Endothelial cell of umbilical vein (primary cell): ENCODE data around the gene ANKDD1A. TPM values are rescaled to one million over a fixed set of nuclear protein-coding genes. Genes with fewer than 3 reads are reported as not detected.

Source experiments
- BruUV-seq: library from RNA; stranded (reverse); fragments of 400-500 nt; replicated peaks from 2 replicates; lab custom pipeline; 2021; lab: Mats Ljungman, UMichigan
- CTCF ChIA-PET: fragments of 300-600, 350-600 bp; sonication (Branson Sonifier 250); formaldehyde crosslinking; loops from one replicate; lab custom pipeline; 2021; ENCODE audit warnings: antibody characterized with exemption, inconsistent platforms; lab: Charles Lee
- POLR2A ChIA-PET: fragments of 300-600, 350-600 bp; sonication (Branson Sonifier 250); formaldehyde crosslinking; loops from one replicate; lab custom pipeline; 2021; ENCODE audit warnings: antibody characterized with exemption, inconsistent platforms; lab: Charles Lee
- DNase-seq: peaks from one replicate; pipeline ENCODE4 v3.0.0-alpha.2; 2011; ENCODE audit warnings: low read depth, low spot score
- FAIRE-seq: peaks from 2 replicates; lab custom pipeline; 2011; peaks lifted over from hg19 to GRCh38; lab: Jason Lieb, UNC
- H2AFZ ChIP-seq: 2 replicates; pipeline ENCODE4 v1.6.0; 2012; ENCODE audit warnings: low read depth, low read length, control low read depth, inconsistent platforms
- H3K27ac ChIP-seq: 2 replicates; pipeline ENCODE4 v1.5.1; 2011; ENCODE audit warnings: low read depth, mild to moderate bottlenecking, control low read depth, low read length, moderate library complexity; ENCODE audit not compliant: insufficient read depth
- H3K27me3 ChIP-seq, 2 experiments: 2 replicates each; pipeline versions ENCODE4 v1.6.0 to v1.6.1; 2011; ENCODE audit warnings: low read length in 2 of 2, mixed read lengths in 1 of 2; ENCODE audit not compliant: control insufficient read depth in 2 of 2, insufficient read depth in 2 of 2
- H3K36me3 ChIP-seq, 2 experiments: 2 replicates in 1 of 2; 3 replicates in 1 of 2; pipeline ENCODE4 v1.5.1; 2011; ENCODE audit warnings: low read length in 2 of 2, mild to moderate bottlenecking in 1 of 2, moderate library complexity in 1 of 2; ENCODE audit not compliant: control insufficient read depth in 2 of 2, insufficient read depth in 2 of 2; ENCODE audit errors: extremely low read depth in 1 of 2
- H3K4me1 ChIP-seq: 3 replicates; pipeline ENCODE4 v1.5.1; 2011; ENCODE audit warnings: mild to moderate bottlenecking, low read length; ENCODE audit not compliant: control insufficient read depth, insufficient read depth; ENCODE audit errors: extremely low read depth
- H3K4me2 ChIP-seq: 2 replicates; pipeline ENCODE4 v1.6.1; 2011; ENCODE audit warnings: low read length, control low read depth, mixed read lengths; ENCODE audit not compliant: insufficient read depth
- H3K4me3 ChIP-seq, 3 experiments: fragments of 200-600 bp in 1 of 3; sonication (generic), shearing (Covaris generic) in 1 of 3; replicated peaks in 1 of 3; 2 replicates each; pipeline ENCODE4 v1.5.1; 2011 to 2016; ENCODE audit warnings: control low read depth in 3 of 3, low read length in 3 of 3, mild to moderate bottlenecking in 2 of 3, inconsistent platforms in 1 of 3, low read depth in 1 of 3, moderate library complexity in 1 of 3; ENCODE audit not compliant: insufficient read depth in 1 of 3
- H3K79me2 ChIP-seq: 2 replicates; pipeline ENCODE4 v1.6.0; 2012; ENCODE audit warnings: low read length, inconsistent platforms; ENCODE audit not compliant: control insufficient read depth, insufficient read depth
- H3K9ac ChIP-seq: replicated peaks from 2 replicates; pipeline ENCODE3; 2011; ENCODE audit warnings: low read length, control low read depth; ENCODE audit not compliant: insufficient read depth; ENCODE audit errors: extremely low read depth
- H3K9me1 ChIP-seq: replicated peaks from 3 replicates; pipeline ENCODE4 v1.6.0; 2011; ENCODE audit warnings: mild to moderate bottlenecking, low read length; ENCODE audit not compliant: control insufficient read depth, insufficient read depth; ENCODE audit errors: extremely low read depth
- H3K9me3 ChIP-seq: replicated peaks from 2 replicates; pipeline ENCODE4 v1.5.1; 2012; ENCODE audit warnings: low read length, inconsistent platforms; ENCODE audit not compliant: control insufficient read depth, insufficient read depth
- H4K20me1 ChIP-seq: replicated peaks from 2 replicates; pipeline ENCODE3; 2011; ENCODE audit warnings: mild to moderate bottlenecking, low read length; ENCODE audit not compliant: control insufficient read depth, insufficient read depth; ENCODE audit errors: extremely low read depth
- CTCF ChIP-seq, 2 donors: IDR thresholded peaks; 1 replicate in 1 of 2; 2 replicates in 1 of 2; pipeline ENCODE4 v1.5.1; 2011; ENCODE audit warnings: low read length in 2 of 2, mild to moderate bottlenecking in 2 of 2, moderate library complexity in 2 of 2, control low read depth in 1 of 2, inconsistent platforms in 1 of 2, low read depth in 1 of 2; ENCODE audit not compliant: insufficient read depth in 1 of 2; ENCODE audit errors: extremely low read depth in 1 of 2
- EZH2 ChIP-seq: IDR thresholded peaks from 2 replicates; pipeline ENCODE4 v1.6.1; 2012; ENCODE audit warnings: borderline replicate concordance, low read depth, mild to moderate bottlenecking, moderate library complexity, low read length, inconsistent platforms; ENCODE audit not compliant: severe bottlenecking
- FOS ChIP-seq: IDR thresholded peaks from 2 replicates; pipeline ENCODE4 v1.6.1; 2011; ENCODE audit warnings: mild to moderate bottlenecking, low read length, moderate library complexity, borderline replicate concordance; ENCODE audit not compliant: insufficient read depth
- GATA2 ChIP-seq: IDR thresholded peaks from 2 replicates; pipeline ENCODE4 v1.7.0; 2011; ENCODE audit warnings: low read depth, mild to moderate bottlenecking, moderate library complexity, mixed read lengths, low read length; ENCODE audit not compliant: insufficient read length, insufficient read depth
- JUN ChIP-seq: IDR thresholded peaks from 2 replicates; pipeline ENCODE4 v1.6.1; 2011; ENCODE audit warnings: borderline replicate concordance, low read depth; ENCODE audit not compliant: insufficient read length, insufficient read depth
- MAX ChIP-seq: IDR thresholded peaks from 2 replicates; pipeline ENCODE4 v1.6.1; 2011; ENCODE audit not compliant: insufficient read depth, insufficient read length
- MYC ChIP-seq: IDR thresholded peaks from one replicate; pipeline ENCODE4 v1.6.1; 2011; ENCODE audit warnings: mild to moderate bottlenecking, low read depth, low read length
- POLR2A ChIP-seq: IDR thresholded peaks from 2 replicates; pipeline ENCODE4 v1.6.1; 2012; ENCODE audit warnings: low read depth, mild to moderate bottlenecking, control low read depth, low read length
- POLR2AphosphoS5 ChIP-seq: IDR thresholded peaks from 2 replicates; pipeline ENCODE4 v1.6.1; 2012; ENCODE audit warnings: low read depth, mild to moderate bottlenecking, control low read depth, low read length, moderate library complexity; ENCODE audit not compliant: insufficient read depth
- dilution Hi-C: fragments of 300-500 bp; cut with MboI; formaldehyde crosslinking; loops from one replicate; pipeline ENCODE4 v1.15.0; 2019; ENCODE audit warnings: low sequenced_read_pairs; ENCODE audit not compliant: extremely low pct_ligation_motif_present
- intact Hi-C: fragments of 100-400 bp; cut with micrococcal nuclease; formaldehyde crosslinking; loops from one replicate; pipeline ENCODE4 v1.10.0; 2022
- polyA plus RNA-seq, 4 experiments: library from polyadenylated mRNA; depleted of rRNA in 3 of 4; stranded (reverse) in 3 of 4; unstranded in 1 of 4; fragments of >200 nt; gene quantifications; 2 replicates each; pipeline versions ENCODE4 v1.2.1 to v1.2.3, GENCODE V29; 2011 to 2012; ENCODE audit warnings: missing spikeins in 1 of 4
- total RNA-seq: library from RNA; stranded (reverse); gene quantifications from 2 replicates; pipeline ENCODE4 v1.2.3, GENCODE V29; 2021

ANKDD1A gene
- total and polyA plus RNA-seq, 2 donors (not counting 3 experiments of a cell fraction or from before 2014, with no cell fraction given) = 2.0 to 2.4 TPM

GRCh38 chr15:64894395-64895056 is 17.2 kb upstream of the ANKDD1A start:
- no TSS peak for BruUV-seq

More at GRCh38 chr15:64894395-64895056, 17.2 kb upstream of the ANKDD1A start:
- peak overlapping the region in 2 of 3 experiments; percentile 20 to 24 for H3K4me3 ChIP-seq
- H3K36me3 ChIP-seq = no peaks in the 10 kb centered on the region
- no peaks in the 10 kb centered on the region for H4K20me1 ChIP-seq
- ChIA-PET CTCF (interaction anchor here (0.8 to 2.8 kb wide), 9 partner anchors 10 to 85 kb away, joined by 3 to 21 read pairs (median 6); partner anchors contain the start of gene PLEKHO2), POLR2A (interaction anchor here (0.9 to 1.6 kb wide), 4 partner anchors 16 to 69 kb away, joined by 4 to 8 read pairs (median 4); partner anchors contain the start of gene PIF1)
- H3K9me1 ChIP-seq = no peaks in the 10 kb centered on the region
- H3K4me1 ChIP-seq = peaks cover 44% of the 10 kb centered on the region
- peak overlapping the region; percentile 30 for H3K9ac ChIP-seq
- dilution Hi-C loops = no loop called here
- intact Hi-C loops = loop anchor here (1.0 to 5.0 kb wide), 4 partner anchors 10 to 162 kb away; no protein-coding TSS in a partner anchor
- H3K4me2 ChIP-seq = peak overlapping the region; percentile 53
- H3K79me2 ChIP-seq = no peaks in the 10 kb centered on the region
- no peaks in the 10 kb centered on the region for H3K9me3 ChIP-seq
- peak overlapping the region; percentile 22 for H2AFZ ChIP-seq
- FAIRE-seq (peak; percentile 43), DNase-seq (no peak)
- H3K27me3 ChIP-seq = no peaks in the 10 kb centered on the region
- H3K27ac ChIP-seq = peak overlapping the region; percentile 72
- TF ChIP-seq FOS = no peak
- TF ChIP-seq MAX = no peak
- TF ChIP-seq MYC = no peak
- no peak for TF ChIP-seq POLR2A
- no peak for TF ChIP-seq CTCF (IDR thresholded peaks at IDR 0.05; ENCODE audit: extremely low read depth in 1 of 2, insufficient read depth in 1 of 2, low read depth in 1 of 2, low read length in 2 of 2)
- TF ChIP-seq JUN = no peak
- no peak for TF ChIP-seq EZH2
- no peak for TF ChIP-seq GATA2
- no peak for TF ChIP-seq POLR2AphosphoS5
